ENCODE data around the gene DSCAML1.

The DSCAML1 gene

DNA sequence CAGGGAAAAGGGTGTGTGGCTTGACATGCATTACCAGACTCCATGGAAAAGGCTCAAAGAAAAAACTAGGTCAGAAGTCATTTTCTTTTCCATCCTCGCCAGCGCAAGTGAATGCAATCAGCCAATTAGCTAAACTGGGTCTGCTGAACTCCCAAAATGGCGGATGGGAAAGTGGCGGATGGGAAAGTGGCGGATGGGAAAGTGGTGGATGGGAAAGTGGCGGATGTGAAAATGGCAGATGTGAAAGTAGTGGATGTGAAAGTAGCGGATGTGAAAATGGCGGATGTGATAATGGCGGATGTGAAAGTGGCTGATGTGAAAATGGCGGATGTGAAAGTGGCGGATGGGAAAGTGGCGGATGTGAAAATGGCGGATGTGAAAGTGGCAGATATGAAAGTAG is 311.0 kb downstream of the DSCAML1 start:
- TF ChIP-seq, protein P1, sequence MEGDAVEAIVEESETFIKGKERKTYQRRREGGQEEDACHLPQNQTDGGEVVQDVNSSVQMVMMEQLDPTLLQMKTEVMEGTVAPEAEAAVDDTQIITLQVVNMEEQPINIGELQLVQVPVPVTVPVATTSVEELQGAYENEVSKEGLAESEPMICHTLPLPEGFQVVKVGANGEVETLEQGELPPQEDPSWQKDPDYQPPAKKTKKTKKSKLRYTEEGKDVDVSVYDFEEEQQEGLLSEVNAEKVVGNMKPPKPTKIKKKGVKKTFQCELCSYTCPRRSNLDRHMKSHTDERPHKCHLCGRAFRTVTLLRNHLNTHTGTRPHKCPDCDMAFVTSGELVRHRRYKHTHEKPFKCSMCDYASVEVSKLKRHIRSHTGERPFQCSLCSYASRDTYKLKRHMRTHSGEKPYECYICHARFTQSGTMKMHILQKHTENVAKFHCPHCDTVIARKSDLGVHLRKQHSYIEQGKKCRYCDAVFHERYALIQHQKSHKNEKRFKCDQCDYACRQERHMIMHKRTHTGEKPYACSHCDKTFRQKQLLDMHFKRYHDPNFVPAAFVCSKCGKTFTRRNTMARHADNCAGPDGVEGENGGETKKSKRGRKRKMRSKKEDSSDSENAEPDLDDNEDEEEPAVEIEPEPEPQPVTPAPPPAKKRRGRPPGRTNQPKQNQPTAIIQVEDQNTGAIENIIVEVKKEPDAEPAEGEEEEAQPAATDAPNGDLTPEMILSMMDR (IDR thresholded peaks at IDR 0.05; ENCODE audit: low read depth, low read length): no peak
- DNase-seq: no peak
- Histone ChIP-seq H3K9me3 (no peaks in the 10 kb centered on the region), H3K27me3 (no peaks in the 10 kb centered on the region), H3K4me1 (peaks cover 44% of the 10 kb centered on the region), H3K4me3 (ENCODE audit: low read depth, low read length) (no peak overlapping the region), H3K36me3 (no peaks in the 10 kb centered on the region)

- Histone ChIP-seq H3K4me3 (ENCODE audit: low read depth, low read length) (no peak overlapping the region), H3K36me3 (no peaks in the 10 kb centered on the region), H3K9me3 (no peaks in the 10 kb centered on the region), H3K27me3 (no peaks in the 10 kb centered on the region), H3K4me1 (peaks cover 25% of the 10 kb centered on the region)
- no peak for DNase-seq
- TF ChIP-seq, protein P1 (IDR thresholded peaks at IDR 0.05; ENCODE audit: low read depth, low read length): no peak
Observed at GRCh38 chr11:117484156-117484555, 312.9 kb downstream of the DSCAML1 start.

DNA sequence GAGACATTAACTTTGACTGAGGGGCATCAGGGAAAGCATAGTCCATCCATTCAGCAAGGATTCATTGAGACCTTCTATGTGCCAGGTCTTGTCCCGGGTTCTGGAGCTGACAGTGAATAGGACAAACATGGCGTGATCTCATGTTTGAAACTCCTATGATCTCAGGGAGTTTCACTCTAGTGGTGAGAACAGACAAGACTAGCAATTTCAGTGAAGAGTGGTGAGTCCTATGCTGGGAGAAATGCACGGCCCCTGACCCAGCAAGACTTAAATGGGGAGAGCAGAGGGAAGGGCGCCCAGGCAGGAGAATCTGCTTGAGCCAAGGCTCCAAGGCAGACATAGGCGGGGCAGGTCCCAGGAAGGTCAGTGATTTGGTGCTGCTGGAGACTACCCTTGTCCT is 313.6 kb downstream of the DSCAML1 start:
- Histone ChIP-seq H3K27me3 (no peaks in the 10 kb centered on the region), H3K4me3 (ENCODE audit: low read depth, low read length) (no peak overlapping the region), H3K4me1 (peaks cover 17% of the 10 kb centered on the region), H3K36me3 (no peaks in the 10 kb centered on the region), H3K9me3 (no peaks in the 10 kb centered on the region)
- DNase-seq: no peak
- TF ChIP-seq, protein P1 (IDR thresholded peaks at IDR 0.05; ENCODE audit: low read depth, low read length): no peak

DNA sequence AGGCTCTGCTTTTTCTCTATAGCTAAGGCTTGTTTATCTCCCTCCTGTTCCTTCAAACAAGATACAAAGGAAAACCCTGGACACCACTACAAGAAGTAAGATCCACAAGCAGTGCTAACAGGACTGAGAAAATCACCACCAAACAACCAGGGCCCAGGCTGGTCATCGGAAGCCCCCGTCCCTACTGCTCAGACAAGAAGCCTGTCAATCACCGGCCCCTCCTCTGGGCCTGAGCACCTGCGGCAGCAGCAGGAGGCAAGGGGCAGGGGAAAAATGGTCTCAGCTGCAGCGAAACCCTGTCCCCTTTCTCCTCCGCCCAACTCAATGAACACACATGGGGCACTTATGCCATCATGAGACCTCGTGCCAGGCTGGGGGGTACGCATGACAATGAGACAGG is 314.1 kb downstream of the DSCAML1 start:
- H3K4me1 ChIP-seq: peaks cover 14% of the 10 kb centered on the region
- no peak for DNase-seq
- no peak overlapping the region for H3K4me3 ChIP-seq (ENCODE audit: low read depth, low read length)
- no peaks in the 10 kb centered on the region for H3K27me3 ChIP-seq
- H3K9me3 ChIP-seq: no peaks in the 10 kb centered on the region
- no peaks in the 10 kb centered on the region for H3K36me3 ChIP-seq
- TF ChIP-seq, protein P1 (IDR thresholded peaks at IDR 0.05; ENCODE audit: low read depth, low read length): no peak

DNA sequence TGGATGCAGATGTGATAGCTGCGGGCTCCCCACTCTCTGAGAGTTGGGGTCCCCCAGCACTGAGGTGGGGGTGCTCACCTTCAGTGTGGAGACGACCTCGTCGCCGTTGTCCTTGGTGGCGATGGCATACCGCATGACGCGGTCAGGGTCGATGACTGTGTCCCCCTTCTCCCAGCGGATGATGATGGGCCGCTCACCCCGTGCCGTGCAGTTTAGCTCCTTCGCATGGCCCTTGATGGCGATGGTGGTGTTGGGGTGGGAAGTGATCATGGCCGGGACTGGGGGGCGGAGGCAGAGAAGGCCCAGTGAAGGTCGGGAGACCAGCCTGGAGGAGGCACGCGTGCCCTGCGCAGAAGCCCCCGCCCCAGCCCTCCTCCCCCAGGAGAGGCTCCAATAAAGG is 315.1 kb downstream of the DSCAML1 start:
- no peak for DNase-seq
- Histone ChIP-seq H3K4me3 (ENCODE audit: low read depth, low read length) (no peak overlapping the region), H3K9me3 (no peaks in the 10 kb centered on the region), H3K36me3 (no peaks in the 10 kb centered on the region), H3K27me3 (no peaks in the 10 kb centered on the region), H3K4me1 (peaks cover 18% of the 10 kb centered on the region)
- TF ChIP-seq, protein P1 (IDR thresholded peaks at IDR 0.05; ENCODE audit: low read depth, low read length): no peak

- Histone ChIP-seq H3K4me3 (ENCODE audit: low read depth, low read length) (no peak overlapping the region), H3K9me3 (no peaks in the 10 kb centered on the region), H3K27me3 (no peaks in the 10 kb centered on the region), H3K4me1 (peaks cover 20% of the 10 kb centered on the region), H3K36me3 (no peaks in the 10 kb centered on the region)
- no peak for DNase-seq
- TF ChIP-seq, protein P1 (IDR thresholded peaks at IDR 0.05; ENCODE audit: low read depth, low read length): no peak
Observed at GRCh38 chr11:117481036-117481435, 316.0 kb downstream of the DSCAML1 start.
